Activated CD8-positive, alpha-beta memory T cell treated with anti-CD3 and anti-CD28 coated beads, Interleukin-2, amount 50 U/mL, for 4 hours (primary cell): ENCODE results near the gene PIK3C3.
"Not testable (repeated sequence)": the region's sequence is repeated elsewhere in the genome, so short reads cannot be mapped to it uniquely, and the experiment has no call there.

Source experiments
- DNase-seq: peaks from one replicate; pipeline ENCODE4 v3.0.0-alpha.2; 2020

PIK3C3 gene

GRCh38 chr18:41966943-41967342 is 11.9 kb downstream of the PIK3C3 start:
- no peak for DNase-seq

GRCh38 chr18:41967680-41968079 is 12.6 kb downstream of the PIK3C3 start:
- DNase-seq: no peak

GRCh38 chr18:41969881-41970280 is 14.8 kb downstream of the PIK3C3 start:
- no peak for DNase-seq

- DNase-seq: no peak
Measured at GRCh38 chr18:41972067-41972925, 17.3 kb downstream of the PIK3C3 start.

- no peak for DNase-seq
Measured at GRCh38 chr18:41973983-41974382, 18.9 kb downstream of the PIK3C3 start.

- DNase-seq: no peak
Measured at GRCh38 chr18:41974796-41975201, 19.8 kb downstream of the PIK3C3 start.

GRCh38 chr18:41975284-41975683 is 20.2 kb downstream of the PIK3C3 start:
- no peak for DNase-seq

GRCh38 chr18:41977233-41977632 is 22.2 kb downstream of the PIK3C3 start:
- no peak for DNase-seq

DNA sequence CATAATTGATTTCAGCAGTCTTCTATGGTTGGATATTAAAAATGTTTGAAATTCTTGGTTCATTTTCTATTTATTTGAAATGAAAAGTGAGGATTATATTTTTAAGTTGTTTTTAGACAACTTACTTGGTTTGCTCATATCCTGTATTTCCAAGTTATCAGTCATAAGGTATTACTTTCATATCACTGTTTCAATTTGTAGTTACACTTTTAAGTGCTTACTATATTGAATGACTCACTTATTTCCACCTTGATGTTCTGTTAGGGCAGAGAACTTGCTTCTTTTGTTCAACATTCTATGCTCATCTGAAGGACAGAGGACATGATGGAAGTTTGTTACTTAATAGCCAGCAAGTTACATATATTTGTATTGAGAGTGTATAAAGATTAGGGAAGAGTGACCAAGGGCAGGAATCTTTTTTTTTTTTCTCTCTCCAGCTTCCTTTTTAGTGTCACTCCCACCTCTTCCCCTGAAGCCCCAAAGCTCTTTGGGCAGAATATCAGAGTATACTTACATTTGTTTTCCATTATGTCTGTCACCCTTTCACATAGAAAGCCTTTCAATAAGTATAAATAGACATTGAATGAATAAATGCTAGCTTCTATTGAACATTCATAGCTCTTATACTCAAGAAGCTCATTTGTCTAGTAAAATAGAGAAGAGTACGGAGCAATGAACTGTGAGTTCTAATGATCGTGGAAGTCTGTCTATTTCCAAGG is 28.1 kb downstream of the PIK3C3 start:
- no peak for DNase-seq

DNA sequence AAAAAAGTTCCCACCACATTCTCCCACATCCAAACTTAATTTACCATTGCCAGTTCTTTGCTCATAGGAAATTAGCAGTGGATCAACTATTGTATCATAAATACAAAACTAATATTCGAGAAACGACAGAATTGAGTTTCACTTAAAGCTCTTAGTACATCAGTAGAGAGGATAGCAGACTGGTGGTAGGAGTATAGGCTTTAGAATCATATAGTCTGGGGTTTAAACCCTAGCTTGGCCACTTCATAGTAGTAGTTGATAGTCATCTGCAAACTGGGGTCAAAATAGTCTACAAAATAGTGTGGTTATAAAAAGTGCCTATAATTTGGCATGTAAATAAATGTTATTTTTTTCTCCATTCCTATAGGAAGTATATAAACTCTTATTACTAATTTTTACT is 30.9 kb downstream of the PIK3C3 start:
- DNase-seq: no peak

- DNase-seq: no peak
Measured at GRCh38 chr18:41989508-41989907, 34.5 kb downstream of the PIK3C3 start.

GRCh38 chr18:41992066-41992465 is 37.0 kb downstream of the PIK3C3 start:
- no peak for DNase-seq

- DNase-seq: no peak
Measured at GRCh38 chr18:41992703-41993102, 37.7 kb downstream of the PIK3C3 start.

DNA sequence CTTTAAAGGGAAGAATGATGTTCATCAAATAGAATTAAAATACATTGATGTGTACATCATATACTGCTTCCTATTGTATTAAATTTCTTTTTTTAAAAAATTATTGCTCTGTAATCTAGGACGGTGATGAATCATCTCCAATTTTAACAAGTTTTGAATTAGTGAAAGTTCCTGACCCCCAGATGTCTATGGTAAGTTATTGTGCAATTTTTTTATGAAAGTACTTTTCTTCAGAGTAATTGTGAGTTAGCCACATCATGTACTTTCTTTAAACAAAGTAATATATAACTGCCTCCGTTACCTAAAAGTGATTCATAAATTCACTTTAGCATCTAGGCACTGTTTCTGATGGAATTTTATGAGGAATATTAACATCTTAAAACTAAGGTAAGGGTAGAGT is 38.1 kb downstream of the PIK3C3 start:
- DNase-seq: no peak

DNA sequence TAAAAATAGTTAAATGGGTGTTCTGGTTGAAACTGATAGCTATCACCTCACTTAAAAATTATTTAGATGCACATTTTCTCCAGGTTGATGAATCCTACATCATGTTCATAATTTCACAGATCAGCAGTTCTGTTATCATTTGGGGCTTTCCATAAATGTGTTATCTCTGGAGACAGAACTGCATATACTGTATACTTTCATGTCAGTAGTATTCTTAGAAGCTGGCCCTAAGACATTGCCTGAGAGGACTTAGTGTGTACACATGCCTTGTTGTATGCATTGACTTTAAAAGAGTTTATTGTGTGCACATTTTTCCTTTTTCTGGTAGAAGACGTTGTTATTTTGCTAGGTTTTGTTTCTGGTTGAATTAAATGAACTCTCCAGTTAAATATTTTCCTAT is 41.0 kb downstream of the PIK3C3 start:
- DNase-seq: no peak

DNA sequence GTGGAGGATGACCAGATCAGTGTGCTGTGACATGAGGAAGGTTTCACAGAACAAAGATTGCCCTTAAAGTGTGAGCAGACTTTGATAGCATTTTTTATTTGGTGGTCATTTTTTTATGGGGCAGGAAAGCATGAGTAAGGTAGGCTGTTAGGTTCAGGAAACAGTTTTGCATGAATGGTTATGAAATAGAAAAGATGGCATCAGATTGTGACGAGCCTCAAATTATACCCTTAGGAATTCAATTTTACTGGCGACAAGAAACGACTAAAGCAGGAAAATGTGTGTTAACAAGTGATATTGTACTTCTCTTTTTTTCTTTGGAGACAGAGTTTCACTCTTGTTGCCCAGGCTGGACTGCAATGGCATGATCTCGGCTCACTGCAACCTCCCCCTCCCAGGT is 44.7 kb downstream of the PIK3C3 start:
- no peak for DNase-seq

DNA sequence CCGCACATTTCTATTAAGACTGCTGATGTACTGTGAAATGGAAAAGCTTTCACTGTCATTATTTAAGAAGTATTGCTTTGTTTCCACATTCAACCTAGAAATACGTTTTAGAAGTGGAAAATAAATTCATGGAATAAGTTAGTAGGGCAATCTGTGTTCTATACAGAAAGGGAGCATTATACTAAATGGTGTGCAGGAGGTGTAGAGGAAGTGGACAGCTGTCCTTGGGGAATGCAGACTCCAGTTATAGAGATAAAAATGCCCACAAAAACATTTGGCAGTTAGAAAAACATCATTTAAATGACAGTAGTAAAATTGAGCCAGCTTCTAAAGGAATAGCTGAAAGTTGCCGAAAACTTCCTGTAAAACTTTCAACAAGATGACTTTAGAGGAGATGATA is 46.8 kb downstream of the PIK3C3 start:
- no peak for DNase-seq

- DNase-seq: no peak
Measured at GRCh38 chr18:42004653-42005052, 49.6 kb downstream of the PIK3C3 start.

DNA sequence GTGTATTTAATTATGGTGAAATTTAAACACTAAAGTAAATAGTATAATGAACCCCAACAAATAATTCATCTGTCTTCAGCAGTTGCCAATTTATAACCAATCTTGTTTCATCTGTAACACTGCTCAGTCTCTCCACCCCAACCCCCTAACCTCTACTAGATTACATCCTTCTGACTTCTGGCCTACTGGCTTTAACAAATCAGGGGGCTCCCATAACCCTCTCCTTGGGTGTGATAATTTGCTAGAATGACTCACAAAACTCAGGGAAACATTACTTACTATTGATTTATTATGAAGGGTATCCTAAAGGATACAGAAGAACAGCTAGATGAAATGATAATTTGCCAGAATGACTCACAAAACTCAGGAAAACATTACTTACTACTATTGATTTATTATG is 50.7 kb downstream of the PIK3C3 start:
- DNase-seq: no peak

GRCh38 chr18:42009457-42009856 is 54.4 kb downstream of the PIK3C3 start:
- not testable (repeated sequence) for DNase-seq

GRCh38 chr18:42011053-42011452 is 56.0 kb downstream of the PIK3C3 start:
- no peak for DNase-seq

GRCh38 chr18:42018831-42019230 is 63.8 kb downstream of the PIK3C3 start:
- no peak for DNase-seq

GRCh38 chr18:42024131-42024530 is 69.1 kb downstream of the PIK3C3 start:
- no peak for DNase-seq

GRCh38 chr18:42025491-42025890 is 70.5 kb downstream of the PIK3C3 start:
- no peak for DNase-seq
